Stimulated activated CD8-positive, alpha-beta memory T cell treated with anti-CD3 and anti-CD28 coated beads, Interleukin-15, amount 100 ng/mL, for 1 hour (primary cell): ENCODE measurements around the gene IL21R.
"Not testable (repeated sequence)": the region's sequence is repeated elsewhere in the genome, so short reads cannot be mapped to it uniquely, and the experiment has no call there.

Experiments used
- DNase-seq: peaks from one replicate; pipeline ENCODE4 v3.0.0-alpha.2; 2020; ENCODE audit warnings: low read depth

Gene IL21R

DNA sequence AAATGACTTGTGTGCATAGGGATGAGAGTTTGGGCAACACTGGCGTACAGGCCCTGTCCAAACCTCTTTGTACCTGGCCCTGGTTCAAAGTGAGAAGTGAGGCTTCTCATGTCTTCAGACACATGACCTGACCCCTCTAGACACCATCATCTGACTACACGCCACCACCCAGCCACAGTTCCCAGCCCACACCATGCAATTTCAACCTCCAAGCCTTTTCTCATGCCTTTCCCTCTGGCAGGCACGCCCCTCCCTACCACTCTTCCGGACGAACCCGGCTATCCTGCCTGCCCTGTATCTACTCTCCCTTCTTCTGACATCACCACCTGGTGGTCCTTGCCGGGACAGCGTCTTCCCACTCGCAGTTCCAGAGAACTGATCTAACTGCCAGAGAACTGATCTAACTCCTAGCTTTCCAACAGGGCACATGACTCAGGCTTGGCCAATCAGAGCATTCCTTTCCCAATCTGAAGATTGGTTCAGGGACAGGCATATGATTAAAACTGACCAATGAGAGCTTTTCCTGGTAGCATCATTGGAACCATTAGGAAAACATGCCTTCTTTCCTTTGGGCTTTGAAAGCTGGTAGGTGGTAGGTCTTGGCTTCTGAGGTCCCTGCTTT is 27.1 kb upstream of the IL21R start:
- DNase-seq = peak; percentile 21

DNA sequence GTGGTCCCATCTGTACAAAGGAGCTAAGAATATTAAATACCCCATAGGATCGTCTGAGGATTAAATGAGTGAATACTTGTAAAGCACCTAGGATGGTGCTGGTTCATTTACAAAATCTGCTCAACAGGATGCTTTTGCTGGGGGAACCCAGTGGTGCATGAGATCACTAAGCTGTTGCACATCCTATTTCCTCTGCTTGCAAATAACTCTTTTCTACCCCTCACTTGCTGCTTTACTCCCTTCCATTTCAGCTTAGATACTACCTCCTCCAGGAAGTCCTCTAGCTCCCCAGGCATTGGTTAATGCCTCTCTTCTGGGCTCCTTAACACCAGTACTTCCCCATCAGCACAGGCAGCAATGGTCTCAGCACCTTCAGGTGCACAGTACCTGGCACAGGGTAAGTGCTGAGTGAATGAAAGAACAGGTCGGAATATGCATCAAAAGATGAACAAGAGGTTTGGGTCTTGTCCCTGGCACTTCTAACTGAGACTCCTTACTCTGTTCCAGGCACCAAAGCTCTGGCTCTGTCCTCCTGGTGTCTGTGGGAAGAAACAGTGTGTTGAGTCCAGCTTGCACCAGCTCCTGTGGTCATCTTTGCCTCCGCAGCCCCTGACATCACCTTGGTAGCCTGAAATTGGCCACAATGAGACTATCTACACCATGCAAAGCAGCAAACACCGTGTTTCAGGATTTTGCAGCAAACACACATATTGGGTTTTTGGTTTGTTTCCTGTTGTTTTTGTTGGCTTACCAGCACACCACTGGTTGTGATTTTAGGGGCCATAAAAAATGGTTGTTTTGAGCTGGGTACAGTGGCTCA is 24.1 kb upstream of the IL21R start:
- DNase-seq = no peak

DNA sequence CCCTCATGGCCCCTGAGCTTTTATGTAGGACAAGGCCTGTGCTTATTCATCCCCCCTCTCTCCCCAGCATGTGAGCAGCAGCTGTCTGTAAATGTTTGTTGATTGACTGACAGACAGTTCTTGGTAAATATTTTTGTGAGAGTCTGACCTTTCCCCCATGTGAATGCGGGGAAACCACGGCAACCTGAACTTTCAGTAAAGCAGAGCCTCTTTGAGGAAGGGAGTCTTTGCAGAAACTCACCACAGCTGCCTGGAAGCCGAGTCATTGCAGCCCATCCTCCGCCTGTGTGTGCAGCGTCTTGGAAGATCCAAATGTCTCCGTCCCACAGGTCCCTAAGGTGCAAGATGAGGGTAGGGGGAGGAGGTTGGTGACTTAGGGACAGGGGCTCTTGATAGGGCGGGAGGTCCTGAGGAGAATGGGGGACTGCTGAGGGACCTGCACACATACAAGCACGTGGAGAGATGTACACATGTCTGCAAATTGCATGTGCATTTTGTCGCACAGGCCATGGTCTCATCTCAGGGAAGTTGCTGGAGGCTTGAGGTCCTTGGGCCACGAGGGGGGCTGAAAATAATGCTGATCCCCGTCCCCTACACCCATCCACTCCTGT is 23.0 kb upstream of the IL21R start:
- DNase-seq = no peak

DNA sequence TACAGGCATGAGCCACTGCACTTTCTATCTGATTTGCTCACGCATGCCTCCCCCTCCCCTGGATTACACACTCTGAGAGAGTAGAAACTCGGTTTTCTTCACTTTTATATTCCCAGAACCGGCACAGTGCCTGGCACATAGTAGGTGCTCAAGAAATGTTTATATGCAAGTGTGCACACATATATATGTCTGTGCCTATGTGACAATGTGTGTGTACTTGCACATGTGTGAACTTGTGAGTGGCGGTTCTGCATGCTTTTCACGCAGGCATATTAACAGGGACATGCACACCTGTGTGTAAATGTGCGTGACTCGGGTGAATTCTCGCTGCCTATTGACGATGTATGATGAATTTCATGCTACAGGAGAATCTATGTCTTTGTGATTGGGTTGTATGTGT is 22.1 kb upstream of the IL21R start:
- no peak for DNase-seq

DNA sequence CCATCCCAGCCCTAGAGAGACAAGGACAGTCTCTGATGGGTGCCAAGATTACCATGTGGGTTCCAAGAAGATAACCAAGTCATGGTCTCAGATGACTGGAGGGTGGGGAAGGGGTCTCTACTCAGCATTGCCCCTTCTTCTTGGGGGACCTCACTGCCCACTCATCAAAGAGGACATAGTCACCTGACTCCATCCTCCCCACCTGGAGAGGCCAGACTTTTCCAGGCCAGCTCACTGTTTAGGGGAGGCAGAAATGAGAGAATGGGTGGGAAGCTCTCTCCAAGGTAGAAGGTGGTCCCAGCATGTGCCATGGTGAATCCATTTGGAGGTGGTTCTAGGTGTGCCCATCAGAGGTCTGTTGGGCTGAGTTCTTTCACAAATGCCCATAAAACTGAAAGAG is 20.7 kb upstream of the IL21R start:
- no peak for DNase-seq

DNA sequence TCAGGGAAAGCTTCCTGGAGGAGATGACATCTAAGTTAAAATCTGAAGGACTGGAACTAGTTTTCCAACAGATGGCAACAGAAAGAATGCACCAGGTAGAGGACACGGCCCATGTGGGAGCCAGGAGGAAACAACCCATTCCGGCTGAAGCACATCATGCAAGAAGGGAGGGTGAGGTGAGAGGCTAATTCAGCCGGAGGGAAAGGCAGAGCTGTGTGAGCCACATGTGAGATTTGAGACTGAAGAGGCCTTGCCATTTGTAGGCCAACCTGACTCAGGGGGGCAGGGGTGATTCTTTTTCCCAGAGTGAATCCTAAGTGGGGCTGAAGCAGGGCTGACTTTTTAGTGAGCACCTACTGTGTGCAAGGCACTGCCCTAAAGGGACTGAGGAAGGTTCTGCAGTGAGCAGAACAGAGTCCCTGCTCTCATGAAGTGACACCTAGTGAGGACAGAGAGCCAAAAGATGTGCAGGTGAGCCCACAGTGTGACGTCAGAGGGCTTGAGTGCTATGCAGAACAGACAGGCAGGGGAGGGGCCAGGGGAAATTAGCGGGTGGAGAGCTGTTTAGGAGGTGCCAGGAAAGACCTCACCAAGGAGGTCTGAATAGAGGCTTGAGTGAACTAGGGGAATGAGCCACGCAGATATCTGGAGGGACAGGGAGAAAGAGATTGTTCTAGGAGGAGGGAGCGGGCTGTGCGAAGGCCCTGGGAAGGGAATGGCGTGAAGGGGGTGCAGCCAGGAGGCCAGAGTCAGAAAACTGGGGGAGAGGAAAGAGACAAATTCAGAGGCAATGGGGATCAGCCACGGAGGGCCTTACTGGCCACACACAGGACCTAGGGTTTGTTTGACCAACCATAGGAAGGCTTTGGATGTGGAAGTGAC is 19.8 kb upstream of the IL21R start:
- no peak for DNase-seq

DNA sequence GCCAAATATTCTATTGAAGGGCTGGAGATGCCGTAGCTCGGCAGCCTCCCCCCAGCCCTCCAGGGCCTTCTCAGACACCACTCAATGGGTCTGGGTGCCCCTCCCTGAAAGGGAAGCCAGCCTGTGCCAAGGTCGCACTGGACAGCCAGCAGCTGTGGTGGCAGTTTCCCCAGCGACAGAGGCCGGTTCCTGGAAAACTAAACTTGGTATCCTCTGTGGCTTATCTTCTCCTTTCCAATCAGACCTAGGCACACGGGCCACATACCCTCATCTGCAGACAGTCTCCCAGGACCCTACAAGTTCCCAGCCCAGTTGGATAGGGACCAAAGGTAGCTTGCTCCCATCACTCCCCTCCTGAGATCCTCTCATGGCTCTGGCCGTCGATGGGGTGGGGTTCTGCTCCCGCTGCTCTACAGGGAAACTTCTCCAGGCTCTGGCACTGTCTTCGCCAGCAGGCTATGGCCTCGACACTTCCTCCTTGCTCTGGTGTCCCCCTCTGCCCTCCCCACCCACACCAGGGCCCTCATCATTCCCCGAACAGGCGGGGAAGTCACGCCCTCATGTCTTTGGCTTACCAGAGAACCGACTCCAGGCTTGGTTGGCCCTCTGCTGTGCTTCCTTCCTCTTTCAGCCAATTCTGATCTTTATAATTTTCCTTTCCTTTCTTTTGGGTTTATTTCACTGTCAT is 18.3 kb upstream of the IL21R start:
- DNase-seq = no peak

DNA sequence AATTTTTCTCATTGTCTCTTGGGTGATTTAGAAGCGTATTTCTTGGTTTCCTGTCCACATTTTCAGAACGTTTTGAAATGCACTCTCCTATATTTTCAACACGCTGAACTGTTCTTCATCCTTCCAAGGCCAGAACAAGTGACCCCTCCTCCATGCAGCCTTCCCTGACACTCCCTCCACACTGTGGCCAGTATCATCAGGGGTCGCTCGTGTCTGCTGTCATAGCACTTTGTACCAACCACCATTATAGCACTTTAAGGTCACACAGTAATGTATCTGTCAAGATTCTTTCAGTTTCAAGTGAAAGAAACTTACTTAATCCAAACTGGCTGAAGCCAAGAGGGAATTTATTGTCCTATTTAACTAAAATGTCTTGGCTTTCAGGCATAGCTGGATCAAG is 17.5 kb upstream of the IL21R start:
- no peak for DNase-seq

DNA sequence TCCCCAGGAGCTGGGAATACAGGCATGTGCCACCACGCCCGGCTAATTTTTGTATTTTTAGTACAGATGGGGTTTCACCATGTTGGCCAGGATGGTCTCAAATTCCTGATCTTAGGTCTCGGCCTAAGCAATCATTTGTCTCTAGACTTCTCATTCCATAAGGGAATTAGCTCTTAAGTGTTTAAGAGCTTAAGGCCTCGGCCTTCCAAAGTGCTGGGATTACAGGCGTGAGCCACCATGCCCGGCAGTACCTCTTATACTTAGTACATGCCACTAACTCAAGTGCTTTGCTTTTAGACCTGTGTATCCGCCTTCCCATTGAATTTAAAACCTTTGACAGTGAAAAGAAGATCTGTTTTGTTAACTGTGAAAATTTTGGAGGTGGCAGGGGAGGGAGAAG is 16.6 kb upstream of the IL21R start:
- DNase-seq = no peak

DNA sequence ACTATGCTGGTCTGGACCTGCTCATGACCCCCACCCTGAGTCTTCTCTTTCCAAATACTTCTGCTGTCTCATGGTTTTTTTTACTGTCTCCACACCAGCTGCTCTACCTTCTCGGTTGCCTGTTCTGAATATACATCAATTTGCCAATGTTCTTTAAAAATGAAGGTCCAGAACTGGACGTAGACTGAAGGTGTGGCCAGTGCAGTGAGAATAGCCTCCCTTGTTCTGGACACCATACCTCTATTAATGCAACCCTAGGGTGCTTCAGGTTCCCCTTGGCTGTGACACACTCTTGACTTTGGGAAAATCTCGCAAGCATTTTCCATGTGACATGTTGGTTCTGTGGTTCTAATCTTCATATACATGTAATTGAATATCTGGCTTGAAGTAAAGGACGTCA is 15.3 kb upstream of the IL21R start:
- DNase-seq = no peak

DNA sequence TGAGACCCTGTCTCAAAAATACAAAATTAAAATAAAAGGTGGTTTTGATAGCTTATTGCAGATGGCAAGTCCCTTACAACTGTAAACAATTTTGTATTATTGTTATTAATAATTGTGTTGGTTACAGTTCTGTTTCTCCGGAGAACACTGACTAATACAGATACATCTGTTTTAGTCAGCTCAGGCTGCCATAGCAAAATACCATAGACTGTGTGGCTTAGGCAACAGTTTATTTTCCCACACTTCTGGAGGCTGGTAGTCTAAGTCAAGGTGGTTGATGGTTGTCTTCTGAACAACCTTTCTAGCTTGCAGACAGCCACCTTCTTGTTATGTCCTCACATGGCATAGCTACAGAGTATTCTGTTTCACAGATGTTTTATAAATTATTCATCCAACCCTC is 14.2 kb upstream of the IL21R start:
- DNase-seq = no peak

DNA sequence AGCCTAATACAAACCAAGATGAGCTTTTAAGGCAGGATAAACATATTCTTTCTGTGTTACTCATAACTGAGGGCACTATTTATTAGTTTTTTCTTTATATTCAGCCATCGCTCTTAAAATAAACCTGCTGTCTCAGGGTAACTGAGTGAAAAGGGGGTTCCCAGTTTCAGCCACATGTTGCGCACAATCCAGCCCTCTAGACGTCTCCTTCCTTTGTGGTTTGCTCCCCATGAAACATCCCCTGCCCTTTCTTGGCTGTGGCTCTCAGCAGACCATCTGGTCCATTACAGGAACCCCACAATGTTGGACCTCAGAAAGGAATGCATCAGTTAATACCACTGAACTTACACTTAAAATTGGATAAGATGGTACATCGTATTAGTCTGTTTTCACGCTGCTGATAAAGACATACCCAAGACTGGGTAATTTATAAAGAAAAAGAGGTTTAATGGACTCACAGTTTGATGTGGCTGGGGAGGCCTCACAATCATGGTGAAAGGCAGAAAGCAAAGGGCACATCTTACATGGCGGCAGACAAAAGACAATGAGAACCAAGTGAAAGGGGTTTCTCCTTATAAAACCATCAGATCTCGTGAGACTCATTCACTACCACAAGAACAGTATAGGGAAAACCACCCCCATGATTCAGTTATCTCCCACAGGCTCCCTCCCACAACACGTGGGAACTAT is 12.6 kb upstream of the IL21R start:
- DNase-seq = no peak

DNA sequence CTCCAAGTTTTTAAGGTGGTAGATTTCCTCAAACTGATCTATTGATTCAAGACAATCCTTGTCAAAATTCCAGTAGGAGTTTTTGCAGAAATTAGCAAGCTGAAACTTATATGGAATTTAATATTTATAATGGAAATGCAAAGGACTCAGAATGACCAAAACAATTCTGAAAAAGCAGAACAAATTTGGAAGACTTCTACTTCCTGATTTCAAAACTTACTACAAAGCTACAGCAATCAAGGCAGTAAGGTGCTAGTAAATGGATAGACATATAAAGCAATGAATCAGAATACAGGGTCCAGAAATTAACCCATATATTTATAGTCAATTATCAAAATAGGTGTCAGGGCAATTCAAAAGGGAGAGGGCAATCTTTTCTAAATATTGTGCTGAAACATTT is 11.8 kb upstream of the IL21R start:
- DNase-seq = no peak

DNA sequence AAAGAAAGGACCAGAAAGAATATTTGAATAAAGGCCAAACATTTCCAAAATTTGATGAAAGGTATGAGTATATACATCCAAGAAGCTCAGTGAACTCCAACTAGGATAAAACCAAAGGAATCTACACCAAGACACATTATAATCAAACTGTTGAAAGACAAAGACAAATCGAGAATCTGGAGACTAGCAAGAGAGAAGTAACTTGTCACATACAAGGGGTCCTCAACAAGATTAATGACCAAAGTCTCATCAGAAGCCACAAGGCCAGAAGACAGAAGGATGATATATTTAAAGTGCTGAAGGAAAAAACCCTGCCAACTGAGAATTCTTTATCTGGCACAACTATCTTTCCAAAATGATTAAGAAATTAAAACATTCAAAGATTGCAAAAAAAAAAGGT is 9.3 kb upstream of the IL21R start:
- no peak for DNase-seq

DNA sequence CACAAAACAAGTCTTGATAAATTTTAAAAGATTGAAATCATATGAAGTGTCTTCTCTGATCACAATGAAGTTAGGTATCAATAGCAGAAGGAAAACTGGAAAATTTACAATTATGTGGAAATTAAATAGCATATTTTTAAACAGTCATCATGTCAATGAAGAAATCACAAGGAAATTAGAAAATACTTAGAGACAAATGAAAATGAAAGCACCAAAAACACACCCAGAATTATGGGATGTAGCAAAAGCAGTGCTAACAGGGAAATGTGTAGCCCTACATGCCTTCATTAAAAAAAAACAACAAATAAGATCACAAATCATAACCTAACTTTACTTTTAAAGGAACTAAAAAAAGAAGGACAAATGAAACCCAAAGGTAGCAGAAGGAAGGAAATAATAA is 7.5 kb upstream of the IL21R start:
- DNase-seq = no peak

DNA sequence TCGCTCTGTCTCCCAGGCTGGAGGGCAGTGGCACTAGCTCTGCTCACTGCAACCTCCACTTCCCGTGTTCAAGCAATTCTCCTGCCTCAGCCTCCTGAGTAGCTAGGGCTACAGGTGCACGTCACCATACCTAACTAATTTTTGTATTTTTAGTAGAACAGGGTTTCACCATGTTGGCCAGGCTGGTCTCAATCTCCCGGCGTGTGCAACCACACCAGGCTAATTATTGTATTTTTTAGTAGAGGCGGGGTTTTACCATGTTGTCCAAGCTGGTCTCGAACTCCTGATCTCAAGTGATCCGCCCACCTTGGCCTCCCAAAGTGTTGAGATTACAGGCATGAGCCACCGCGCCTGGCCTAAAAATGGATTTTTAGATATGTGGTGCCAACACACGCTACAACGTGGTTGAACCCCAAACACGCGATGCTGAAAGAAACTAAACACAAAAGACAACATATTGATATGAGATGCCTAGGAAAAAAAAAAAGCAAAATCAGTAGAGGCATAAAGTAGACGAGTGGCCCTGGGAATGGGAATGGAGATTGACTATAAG is 3.6 kb upstream of the IL21R start:
- DNase-seq = not testable (repeated sequence)

DNA sequence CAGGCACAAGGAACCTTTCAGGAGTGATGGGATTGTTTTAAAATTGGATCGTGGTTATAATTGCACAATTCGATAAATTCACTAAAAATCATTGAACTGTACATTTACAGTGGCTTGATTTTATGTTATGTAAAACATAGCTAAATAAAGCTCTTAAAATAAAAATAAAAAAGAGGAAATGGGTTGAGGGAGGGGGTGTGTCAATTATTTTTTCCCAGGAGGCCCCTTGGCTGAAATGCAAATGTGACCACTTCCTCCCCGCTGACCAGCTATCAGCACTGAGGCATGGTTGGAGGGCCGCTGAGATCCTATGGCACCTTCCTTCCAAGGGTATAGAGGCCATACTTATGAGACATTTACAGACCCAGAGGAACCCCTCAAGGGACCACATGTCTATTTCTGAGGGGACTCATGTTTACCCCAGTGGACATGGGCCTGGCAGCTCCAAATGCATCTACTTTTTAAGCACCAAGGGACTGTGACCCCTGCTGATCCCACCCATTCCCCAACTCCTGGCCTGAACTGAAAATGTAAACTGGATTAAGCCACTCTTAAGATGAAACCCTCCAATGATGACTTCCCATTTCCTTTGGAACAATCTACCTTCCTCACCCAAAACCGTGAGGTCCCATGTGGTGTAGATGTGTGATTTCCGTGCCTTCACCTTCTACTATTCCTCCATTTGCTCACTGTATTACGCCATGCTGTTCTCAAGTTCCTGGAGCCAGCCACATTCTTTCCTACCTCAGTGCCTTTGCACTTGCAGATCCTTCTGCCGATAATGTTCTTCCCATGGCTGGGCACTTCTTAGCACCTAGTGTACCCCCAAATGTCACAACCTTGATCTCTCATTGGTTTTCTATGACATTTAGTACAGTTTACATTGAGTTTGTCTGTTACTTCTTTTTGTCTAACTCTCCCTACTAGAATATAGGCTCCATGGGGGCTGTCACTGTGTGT is 2.8 kb upstream of the IL21R start:
- no peak for DNase-seq

DNA sequence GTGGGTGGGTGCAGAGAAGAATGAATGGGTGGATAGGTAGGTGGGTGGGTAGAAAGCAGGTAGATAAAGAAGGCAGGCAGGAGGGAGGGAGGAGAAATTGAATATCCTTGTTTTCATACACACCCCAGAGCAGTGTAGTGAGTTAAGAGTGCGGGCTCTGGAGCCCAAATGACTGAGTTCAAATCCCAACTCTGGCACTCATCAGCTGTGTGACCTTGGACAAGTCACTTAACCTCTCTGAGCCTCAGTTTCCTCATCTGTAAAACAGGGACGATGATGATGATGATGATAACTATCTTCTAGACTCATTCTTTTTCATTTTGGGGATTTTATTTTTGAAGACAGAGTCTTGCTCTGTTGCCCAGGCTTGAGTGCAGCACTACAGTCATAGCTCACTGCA is 2.0 kb upstream of the IL21R start:
- no peak for DNase-seq

DNA sequence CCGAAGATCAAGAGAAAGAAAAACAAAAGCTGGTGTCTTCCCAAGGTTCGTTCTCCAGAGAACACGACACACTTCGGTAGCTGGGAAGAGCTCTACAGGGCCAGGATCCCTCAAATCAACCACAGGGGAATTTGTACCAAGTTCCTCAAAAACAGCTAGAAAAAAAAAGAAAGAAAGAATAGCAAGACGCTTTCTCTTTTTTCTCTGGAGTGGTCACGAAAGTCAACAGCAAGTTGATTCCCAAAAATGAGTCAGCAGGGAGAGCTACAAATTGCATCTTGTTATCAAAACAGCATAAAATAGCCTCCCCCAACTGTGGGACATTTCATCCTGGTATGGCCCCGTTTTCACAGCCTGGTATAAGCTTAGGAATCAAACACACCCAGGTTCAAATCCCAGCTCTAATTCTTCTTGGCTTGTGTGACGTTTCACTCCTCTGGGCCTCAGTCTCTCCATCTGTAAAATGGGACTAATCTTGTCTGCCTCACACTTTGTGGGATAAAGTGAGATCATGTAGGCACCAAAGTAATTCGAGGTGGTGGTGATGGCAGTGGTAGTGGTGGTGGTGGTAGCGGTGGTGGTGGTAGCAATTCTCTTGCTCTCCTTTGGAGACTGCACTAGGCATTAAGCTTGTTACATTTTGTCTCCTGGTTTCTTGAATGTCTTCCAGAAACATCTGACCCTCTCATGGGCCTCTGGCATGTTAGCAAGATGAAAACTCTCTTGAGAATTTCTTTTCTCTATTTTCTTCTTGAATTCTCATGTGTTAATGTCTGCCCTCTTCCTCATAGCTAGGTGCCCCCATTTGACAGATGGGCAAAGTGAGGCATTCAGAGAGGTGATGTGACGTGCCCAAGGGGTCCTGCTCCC is 988 bp upstream of the IL21R start:
- no peak for DNase-seq
